Colonic mucosa (tissue), 4 donors: ENCODE measurements around the gene AFG1L. TPM values are rescaled to one million over a fixed set of nuclear protein-coding genes. Genes with fewer than 3 reads are reported as not detected.

Experiments used
- DNase-seq: peaks from one replicate; pipeline ENCODE4 v3.0.0-alpha.2; 2020
- H3K27ac ChIP-seq: fragments of 200-600 bp; one replicate; pipeline ENCODE4 v1.8.0; 2021
- H3K27me3 ChIP-seq: fragments of 200-600 bp; one replicate; pipeline ENCODE4 v1.8.0; 2021
- H3K36me3 ChIP-seq: fragments of 200-600 bp; one replicate; pipeline ENCODE4 v1.8.0; 2021
- H3K4me1 ChIP-seq: fragments of 200-600 bp; one replicate; pipeline ENCODE4 v1.8.0; 2021; ENCODE audit warnings: mild to moderate bottlenecking
- H3K4me3 ChIP-seq: fragments of 200-600 bp; one replicate; pipeline ENCODE4 v1.8.0; 2021
- H3K9ac ChIP-seq, 2 donors: one replicate each; pipeline ENCODE4 v1.7.0; 2013; ENCODE audit warnings: control low read depth in 2 of 2, low read depth in 2 of 2, low read length in 2 of 2
- H3K9me3 ChIP-seq: fragments of 200-600 bp; one replicate; pipeline ENCODE4 v1.8.0; 2021
- CTCF ChIP-seq: fragments of 200-600 bp; IDR thresholded peaks from one replicate; pipeline ENCODE4 v1.8.0; 2022; ENCODE audit warnings: antibody characterized with exemption, mild to moderate bottlenecking
- intact Hi-C: fragments of 100-400 bp; cut with DNase I; formaldehyde crosslinking; loops from one replicate; pipeline ENCODE4 v1.14.1; 2022
- total RNA-seq, 2 donors: library from RNA; stranded (reverse); fragmentation: NEBNext Ultra II Directional in 1 of 2; extraction: Animal tissue kit (Norgen Biotek cat#: 25700) in 1 of 2; gene quantifications; one replicate each; pipeline ENCODE4 v1.2.1, GENCODE V29; 2021
- donor health status: healthy.
- donor health status: DM: no; HTN: no; CAD: no.
- donor health status: DM: no; HTN: no; CAD: no.

AFG1L gene
- total RNA-seq, 2 donors from 2014 or later = 9.5 to 10.9 TPM

- no peak overlapping the region for H3K4me3 ChIP-seq
- no peaks in the 10 kb centered on the region for H3K4me1 ChIP-seq
- DNase-seq = no peak
- no peaks in the 10 kb centered on the region for H3K27me3 ChIP-seq
- intact Hi-C loops = no loop called here
- no peaks in the 10 kb centered on the region for H3K36me3 ChIP-seq
- no peaks in the 10 kb centered on the region for H3K9me3 ChIP-seq
- no peak overlapping the region for H3K27ac ChIP-seq
- TF ChIP-seq CTCF = no peak
- H3K9ac ChIP-seq = no peak overlapping the region
These were observed 212.5 kb downstream of the AFG1L start for GRCh38 chr6:108507316-108507715.

- Histone ChIP-seq H3K9ac (no peak overlapping the region), H3K4me1 (no peaks in the 10 kb centered on the region), H3K36me3 (no peaks in the 10 kb centered on the region), H3K4me3 (no peak overlapping the region), H3K9me3 (no peaks in the 10 kb centered on the region), H3K27me3 (no peaks in the 10 kb centered on the region), H3K27ac (no peak overlapping the region)
- intact Hi-C loops = no loop called here
- DNase-seq = no peak
- TF ChIP-seq CTCF = no peak
These were observed 215.8 kb downstream of the AFG1L start for GRCh38 chr6:108510461-108511319.

- no peak overlapping the region for H3K27ac ChIP-seq
- no peaks in the 10 kb centered on the region for H3K27me3 ChIP-seq
- H3K4me3 ChIP-seq = no peak overlapping the region
- H3K36me3 ChIP-seq = no peaks in the 10 kb centered on the region
- no peak overlapping the region for H3K9ac ChIP-seq
- intact Hi-C loops = no loop called here
- H3K9me3 ChIP-seq = no peaks in the 10 kb centered on the region
- no peak for DNase-seq
- H3K4me1 ChIP-seq = no peaks in the 10 kb centered on the region
- peak; percentile 23 for TF ChIP-seq CTCF
These were observed 224.1 kb downstream of the AFG1L start for GRCh38 chr6:108518714-108519576.

DNA sequence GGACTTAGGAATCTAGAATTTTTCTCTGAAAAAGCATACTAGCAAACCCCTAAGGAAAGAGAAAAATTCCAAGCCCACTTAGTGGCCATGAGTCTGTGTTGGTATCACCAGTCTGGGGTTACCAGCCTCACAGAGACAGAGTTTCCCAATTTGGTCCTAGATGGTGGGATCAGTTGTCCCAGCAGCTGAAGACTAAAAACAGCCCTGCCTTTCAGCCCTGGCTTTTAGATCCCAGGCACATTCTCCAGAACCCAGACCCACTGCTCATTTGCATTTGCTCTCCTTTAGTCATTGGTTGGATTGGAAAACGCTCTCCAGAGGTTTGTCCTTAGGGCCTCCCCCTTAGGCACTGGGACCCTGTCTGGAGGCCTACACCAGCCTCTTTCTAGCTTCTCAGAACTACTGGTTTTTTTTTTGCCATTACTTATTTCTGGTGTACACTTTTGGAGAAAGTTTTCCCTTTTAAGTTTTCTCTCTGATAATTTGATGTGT is 226.8 kb downstream of the AFG1L start:
- Histone ChIP-seq H3K4me3 (no peak overlapping the region), H3K9ac (no peak overlapping the region), H3K4me1 (no peaks in the 10 kb centered on the region), H3K36me3 (no peaks in the 10 kb centered on the region), H3K9me3 (no peaks in the 10 kb centered on the region), H3K27ac (no peak overlapping the region), H3K27me3 (no peaks in the 10 kb centered on the region)
- TF ChIP-seq CTCF = no peak
- no peak for DNase-seq
- intact Hi-C loops = loop anchor here (10.0 kb wide), 1 partner anchor 547 kb away; no protein-coding TSS in a partner anchor

GRCh38 chr6:108523697-108524096 is 228.8 kb downstream of the AFG1L start:
- Histone ChIP-seq H3K36me3 (no peaks in the 10 kb centered on the region), H3K27ac (no peak overlapping the region), H3K4me3 (no peak overlapping the region), H3K4me1 (no peaks in the 10 kb centered on the region), H3K27me3 (no peaks in the 10 kb centered on the region), H3K9ac (no peak overlapping the region), H3K9me3 (no peaks in the 10 kb centered on the region)
- no peak for TF ChIP-seq CTCF
- no peak for DNase-seq
- intact Hi-C loops = loop anchor here (10.0 kb wide), 1 partner anchor 549 kb away; no protein-coding TSS in a partner anchor
